Adrenal gland (tissue), 5 donors: Measurements from ENCODE around the gene ANKRD10.

Experiments
- CTCF ChIP-seq, 6 experiments: fragments of 450-650 bp in 4 of 6; fragments of 200-600 bp in 2 of 6; sonication (generic) in 1 of 6; IDR thresholded peaks; 1 replicate in 5 of 6; 2 replicates in 1 of 6; pipeline versions ENCODE4 v1.5.1 to v1.8.0; 2016 to 2021; ENCODE audit warnings: antibody characterized with exemption in 6 of 6, mild to moderate bottlenecking in 2 of 6, moderate library complexity in 1 of 6
- POLR2A ChIP-seq, 2 donors: fragments of 450-650 bp; IDR thresholded peaks; one replicate each; pipeline ENCODE4 v1.6.1; 2017; ENCODE audit warnings: antibody characterized with exemption in 2 of 2, mild to moderate bottlenecking in 2 of 2, moderate library complexity in 1 of 2
- donor health status: DM: no; HTN: no; CAD: no.

- no peak for TF ChIP-seq CTCF (IDR thresholded peaks at IDR 0.05)
- no peak for TF ChIP-seq POLR2A (IDR thresholded peaks at IDR 0.05)
These were observed 7.6 kb downstream of the ANKRD10 start for GRCh38 chr13:110907301-110907700.
